Epidermal melanocyte (primary cell): ENCODE data around the gene SLC38A2.

Source experiments
- DNase-seq: peaks from one replicate; pipeline ENCODE4 v3.0.0; 2011; ENCODE audit warnings: low spot score; ENCODE audit not compliant: insufficient read length

The SLC38A2 gene

DNA sequence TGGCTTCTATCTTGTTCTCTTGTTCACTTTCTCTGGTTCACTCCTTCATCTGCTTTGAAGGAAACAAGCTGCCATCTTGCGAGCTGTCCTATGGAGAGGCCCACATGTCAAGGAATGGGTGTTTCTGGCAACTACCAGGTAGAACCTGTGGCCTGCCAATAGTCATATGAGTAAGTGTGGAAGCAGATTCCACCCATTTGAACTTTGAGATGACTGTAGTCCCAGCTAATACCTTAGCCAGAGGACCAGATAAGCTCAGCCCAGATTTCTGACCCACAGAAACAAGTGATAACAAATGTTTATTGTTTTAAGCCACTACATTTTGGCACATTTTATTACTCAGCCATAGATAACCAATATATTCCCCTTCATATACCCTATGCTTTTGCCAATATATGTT lies 4.0 kb upstream of the SLC38A2 start:
- DNase-seq, result no peak

GRCh38 chr12:46374711-46375110 lies 2.1 kb upstream of the SLC38A2 start:
- no peak for DNase-seq

- no peak for DNase-seq
Observed at GRCh38 chr12:46374310-46374709, 1.7 kb upstream of the SLC38A2 start.

- no peak for DNase-seq
Observed at GRCh38 chr12:46373301-46374296, 1.0 kb upstream of the SLC38A2 start.

DNA sequence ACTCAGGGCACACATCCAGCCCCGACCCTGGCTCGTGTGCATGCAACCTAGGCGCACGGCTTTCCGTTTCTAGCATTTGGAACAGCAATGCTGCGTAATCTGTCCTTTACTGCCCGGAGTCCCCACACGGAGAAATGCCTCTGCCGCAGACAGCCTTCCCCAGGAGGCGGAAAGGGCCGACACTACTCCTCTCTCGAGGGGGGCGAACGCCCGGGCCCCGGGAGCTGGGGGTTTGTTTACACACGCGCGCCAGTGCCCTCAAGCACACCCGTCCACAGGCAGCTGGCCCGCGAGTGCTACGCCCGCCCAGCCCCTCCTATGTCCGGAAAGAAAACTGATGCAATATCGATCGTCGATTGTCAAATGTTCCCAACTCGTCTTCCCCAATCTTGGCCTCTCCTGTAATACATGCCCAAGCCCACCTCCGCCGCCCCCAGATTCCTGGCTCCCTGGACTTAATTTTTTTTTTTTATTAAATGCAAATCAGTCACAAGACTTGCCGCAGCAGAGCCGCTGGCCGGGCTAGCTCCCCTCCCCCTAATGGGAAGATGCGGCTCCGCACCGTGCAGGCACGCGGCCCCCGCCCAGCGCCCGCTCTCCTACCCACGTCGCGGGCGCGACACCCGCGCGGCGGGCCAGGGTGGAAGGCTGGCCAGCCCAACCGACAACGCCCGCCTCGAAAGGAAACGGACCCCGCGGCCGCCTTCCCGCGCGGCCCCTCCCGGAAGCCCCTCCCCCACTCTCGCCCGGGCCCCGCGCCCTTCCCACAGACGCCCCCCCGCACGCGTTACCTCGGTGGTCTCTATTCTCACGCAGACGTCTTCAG lies 642 bp downstream of the SLC38A2 start:
- peak; percentile 34 for DNase-seq

- peak; percentile 86 for DNase-seq
Observed at GRCh38 chr12:46370792-46371717, 1.5 kb downstream of the SLC38A2 start.

- DNase-seq, result no peak
Observed at GRCh38 chr12:46370380-46370734, 2.2 kb downstream of the SLC38A2 start.

DNA sequence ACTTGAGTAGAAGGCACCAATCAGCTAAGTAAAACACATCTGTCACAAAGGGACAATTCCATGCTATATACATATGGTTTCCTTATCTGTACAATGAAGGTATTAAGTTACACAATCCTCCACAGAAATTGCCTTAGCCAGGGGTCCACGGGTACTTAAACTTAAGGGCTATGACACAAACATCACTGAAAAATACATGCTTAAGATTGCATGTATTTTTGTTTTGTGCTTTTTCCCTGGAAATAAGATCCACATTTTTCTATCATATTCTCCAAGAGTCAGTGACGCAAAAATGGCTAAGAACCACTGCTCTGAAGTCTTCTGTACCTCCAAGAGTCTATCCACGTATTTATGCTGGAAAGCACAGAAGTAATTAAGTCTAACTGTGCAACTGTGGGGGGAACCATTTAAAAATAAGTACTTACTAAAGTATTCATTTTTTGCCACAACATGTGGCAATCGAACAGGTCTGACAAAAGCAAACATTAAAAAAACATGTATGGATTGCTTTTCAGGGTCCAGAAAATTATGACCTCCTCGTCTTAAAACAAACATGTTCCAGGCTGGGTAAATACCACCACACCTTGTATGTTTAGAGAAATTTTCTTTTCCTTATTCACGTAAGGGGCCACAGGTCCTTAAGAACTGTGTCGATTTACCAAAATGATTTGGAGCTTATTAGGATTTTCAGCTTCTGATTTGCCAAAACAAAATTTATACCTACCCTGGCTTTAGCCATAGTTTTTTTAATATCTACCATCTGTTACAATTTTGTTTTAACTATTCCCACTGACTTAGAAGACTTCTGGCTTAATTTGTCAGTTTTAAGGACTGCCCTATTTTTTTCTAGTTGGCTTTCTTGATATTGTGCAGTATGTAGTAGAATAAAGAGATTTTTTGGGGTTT lies 2.8 kb downstream of the SLC38A2 start:
- no peak for DNase-seq

DNA sequence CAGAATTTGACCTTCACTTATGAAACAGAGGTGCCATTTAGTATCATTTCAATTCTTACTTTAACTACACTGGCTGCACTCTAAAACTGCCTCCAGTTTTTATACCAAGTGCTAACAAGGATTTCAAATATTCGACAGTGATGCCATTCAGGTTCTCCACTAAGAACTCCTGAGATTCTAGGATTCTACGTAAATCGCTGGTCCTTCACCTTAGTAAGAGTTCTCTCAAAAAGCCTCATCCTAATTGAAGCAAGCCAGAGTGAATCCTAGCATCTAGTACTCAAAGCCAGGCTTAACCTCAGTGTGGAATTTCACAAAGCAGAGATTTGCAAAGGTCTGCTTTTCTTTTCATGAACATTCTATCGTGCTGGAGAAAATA lies 3.5 kb downstream of the SLC38A2 start:
- DNase-seq, result no peak

GRCh38 chr12:46368684-46369083 lies 3.9 kb downstream of the SLC38A2 start:
- no peak for DNase-seq

- no peak for DNase-seq
Observed at GRCh38 chr12:46368138-46368537, 4.4 kb downstream of the SLC38A2 start.

DNA sequence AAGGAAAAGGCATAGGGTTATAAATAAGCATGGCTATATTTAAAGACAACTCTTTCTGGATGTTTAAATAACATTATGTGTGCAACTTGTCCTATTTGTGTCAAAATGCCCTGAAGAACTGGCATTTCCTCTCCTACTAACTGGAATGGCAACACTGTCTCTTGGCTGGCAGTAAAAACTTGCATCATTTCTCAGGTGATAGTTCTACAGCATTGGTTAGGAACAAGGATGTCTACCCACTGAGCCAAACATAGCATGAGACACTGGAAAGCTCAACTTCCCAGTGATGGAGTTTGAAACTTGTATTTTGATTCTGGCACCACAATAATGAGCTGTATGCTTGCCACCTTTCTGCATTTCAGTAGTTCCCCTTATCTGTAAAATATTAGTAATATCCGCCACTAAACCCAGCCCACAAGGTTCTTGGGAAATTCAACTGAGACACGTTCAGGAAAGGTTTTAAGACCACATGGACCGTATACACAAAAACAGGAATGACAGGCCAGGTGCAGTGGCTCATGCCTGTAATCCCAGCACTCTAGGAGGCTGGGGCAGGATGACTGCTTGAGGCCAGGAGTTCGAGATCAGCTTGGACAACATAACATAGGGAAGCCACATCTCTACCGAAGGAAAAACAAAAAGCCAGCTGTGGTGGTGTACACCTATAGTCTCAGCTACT lies 5.1 kb downstream of the SLC38A2 start:
- DNase-seq, result no peak

GRCh38 chr12:46366771-46367170 lies 5.8 kb downstream of the SLC38A2 start:
- DNase-seq, result no peak

GRCh38 chr12:46365951-46366379 lies 6.6 kb downstream of the SLC38A2 start:
- no peak for DNase-seq

- peak; percentile 54 for DNase-seq
Observed at GRCh38 chr12:46364777-46365580, 7.6 kb downstream of the SLC38A2 start.

DNA sequence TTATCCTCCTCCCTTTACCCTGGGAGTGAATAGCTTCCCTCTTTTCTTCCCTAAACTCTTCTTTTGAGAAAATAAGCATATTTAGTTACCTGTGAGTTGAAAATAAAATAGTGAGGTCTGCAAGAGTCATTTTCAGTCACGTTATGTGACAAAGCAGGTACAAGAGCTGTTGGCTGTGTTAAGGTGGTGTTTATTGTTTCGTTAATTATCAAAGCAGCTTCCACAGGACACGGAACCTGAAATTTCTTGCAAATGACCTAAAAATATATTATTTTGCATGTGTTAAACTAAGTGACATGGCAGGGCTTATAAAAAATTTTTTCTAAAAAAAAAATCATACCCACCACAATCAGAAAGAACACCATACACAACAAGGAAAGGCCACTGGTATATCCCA lies 8.3 kb downstream of the SLC38A2 start:
- DNase-seq, result no peak

- DNase-seq, result no peak
Observed at GRCh38 chr12:46363582-46364299, 8.8 kb downstream of the SLC38A2 start.
